OCI-LY3 (cell line): Measurements from ENCODE around the gene NMT1.

ENCODE experiments used
- H2AFZ ChIP-seq: fragments of 200-600, 300-600 bp; shearing (Covaris generic); 2 replicates; pipeline ENCODE4 v1.6.0; 2014; ENCODE audit warnings: antibody characterized with exemption, low read depth, low read length
- H3K27ac ChIP-seq: fragments of 200-600, 300-600 bp; sonication (generic); 2 replicates; pipeline ENCODE4 v1.5.1; 2014; ENCODE audit warnings: mild to moderate bottlenecking, low read length, moderate library complexity, mixed read lengths
- H3K27me3 ChIP-seq: fragments of 200-600, 300-600 bp; sonication (generic); 2 replicates; pipeline ENCODE4 v1.6.1; 2014; ENCODE audit warnings: low read depth, low read length, mixed read lengths
- H3K36me3 ChIP-seq: fragments of 200-600, 300-600 bp; sonication (generic); replicated peaks from 2 replicates; pipeline ENCODE3; 2014; ENCODE audit warnings: low read depth, low read length, mixed read lengths
- H3K4me1 ChIP-seq: fragments of 300-600, 200-600 bp; sonication (generic); 2 replicates; pipeline ENCODE4 v1.6.1; 2014; ENCODE audit warnings: low read length, mixed read lengths
- H3K4me2 ChIP-seq: fragments of 200-600, 300-600 bp; sonication (generic); 2 replicates; pipeline ENCODE4 v1.6.1; 2014; ENCODE audit warnings: low read length, mixed read lengths
- H3K4me3 ChIP-seq: fragments of 300-600, 200-600 bp; sonication (generic); 2 replicates; pipeline ENCODE4 v1.5.1; 2014; ENCODE audit warnings: antibody characterized with exemption, mild to moderate bottlenecking, low read length, moderate library complexity
- H3K79me2 ChIP-seq: fragments of 300-600, 200-600 bp; shearing (Covaris generic); 2 replicates; pipeline ENCODE4 v1.6.1; 2014; ENCODE audit warnings: mild to moderate bottlenecking, low read length, mixed read lengths
- H3K9ac ChIP-seq: fragments of 300-600, 200-600 bp; shearing (Covaris generic); 2 replicates; pipeline ENCODE4 v1.6.0; 2014; ENCODE audit warnings: mild to moderate bottlenecking, low read length, moderate library complexity
- H3K9me3 ChIP-seq: fragments of 200-600, 300-600 bp; shearing (Covaris generic); 2 replicates; pipeline ENCODE4 v1.6.1; 2014; ENCODE audit warnings: low read length, mixed read lengths; ENCODE audit not compliant: insufficient read depth
- H4K20me1 ChIP-seq: fragments of 200-600, 300-600 bp; sonication (generic); 2 replicates; pipeline ENCODE4 v1.6.1; 2016; ENCODE audit warnings: low read length, mixed read lengths; ENCODE audit not compliant: insufficient read depth
- CTCF ChIP-seq: fragments of 200-600, 300-600 bp; sonication (generic); IDR thresholded peaks from 2 replicates; pipeline ENCODE4 v1.5.1; 2014; ENCODE audit warnings: antibody characterized with exemption, low read length, low read depth
- EZH2phosphoT487 ChIP-seq: fragments of 200-600 bp; shearing (Covaris generic); IDR thresholded peaks from 2 replicates; pipeline ENCODE4 v1.6.1; 2018; ENCODE audit warnings: antibody characterized with exemption, mixed run types, low read depth

Gene NMT1

GRCh38 chr17:45060797-45061605, at the start of gene NMT1:
NMT1 (plus strand) TSS chr17:45061317; CDS start chr17:45061330, 13 bp downstream.
- no peaks in the 10 kb centered on the region for H3K27me3 ChIP-seq
- H3K9me3 ChIP-seq = no peaks in the 10 kb centered on the region
- peak within 1 kb of the TSS; percentile 44; the same call in 1 of the 2 replicates for H2AFZ ChIP-seq
- no peak for TF ChIP-seq EZH2phosphoT487
- H3K27ac ChIP-seq = peak within 1 kb of the TSS; percentile 86
- H3K4me3 ChIP-seq = peak within 1 kb of the TSS; percentile 82
- H3K4me2 ChIP-seq = peak within 1 kb of the TSS; percentile 84
- peaks cover 69% of the 10 kb centered on the region for H3K79me2 ChIP-seq
- peaks cover 21% of the 10 kb centered on the region for H3K36me3 ChIP-seq
- peak within 1 kb of the TSS; percentile 92 for H3K9ac ChIP-seq
- 0 out of 2 replicates have a peak, but pooled peaks cover 2% of the 10 kb centered on the region for H4K20me1 ChIP-seq
- peaks cover 23% of the 10 kb centered on the region for H3K4me1 ChIP-seq

- no peaks in the 10 kb centered on the region for H3K9me3 ChIP-seq
- no peaks in the 10 kb centered on the region for H3K79me2 ChIP-seq
- no peaks in the 10 kb centered on the region for H4K20me1 ChIP-seq
- no peak overlapping the region for H3K4me2 ChIP-seq
- no peaks in the 10 kb centered on the region for H3K36me3 ChIP-seq
- peaks cover 7% of the 10 kb centered on the region; the same call in 1 of the 2 replicates for H3K27me3 ChIP-seq
- H3K27ac ChIP-seq = no peak overlapping the region
- no peak overlapping the region for H3K4me3 ChIP-seq
- TF ChIP-seq EZH2phosphoT487 (no peak), CTCF (no peak)
- no peaks in the 10 kb centered on the region for H3K4me1 ChIP-seq
- H2AFZ ChIP-seq = no peak overlapping the region
- no peak overlapping the region for H3K9ac ChIP-seq
These were observed 49.4 kb upstream of the NMT1 start for GRCh38 chr17:45011767-45012166.

GRCh38 chr17:45013021-45013997, 47.8 kb upstream of the NMT1 start:
- Histone ChIP-seq H3K79me2 (no peaks in the 10 kb centered on the region), H3K4me3 (no peak overlapping the region), H3K9me3 (no peaks in the 10 kb centered on the region), H3K4me2 (no peak overlapping the region), H3K27ac (no peak overlapping the region), H2AFZ (no peak overlapping the region), H3K27me3 (peaks cover under 1% of the 10 kb centered on the region; the same call in 1 of the 2 replicates), H3K4me1 (no peaks in the 10 kb centered on the region), H3K9ac (no peak overlapping the region), H3K36me3 (no peaks in the 10 kb centered on the region), H4K20me1 (no peaks in the 10 kb centered on the region)
- no peak for TF ChIP-seq EZH2phosphoT487
- TF ChIP-seq CTCF = no peak

- peaks cover 13% of the 10 kb centered on the region for H3K4me1 ChIP-seq
- no peak overlapping the region for H2AFZ ChIP-seq
- no peak overlapping the region for H3K4me3 ChIP-seq
- H3K9me3 ChIP-seq = no peaks in the 10 kb centered on the region
- TF ChIP-seq CTCF (no peak), EZH2phosphoT487 (no peak)
- H4K20me1 ChIP-seq = no peaks in the 10 kb centered on the region
- H3K9ac ChIP-seq = no peak overlapping the region
- H3K4me2 ChIP-seq = no peak overlapping the region
- no peaks in the 10 kb centered on the region for H3K36me3 ChIP-seq
- no peak overlapping the region for H3K27ac ChIP-seq
- H3K27me3 ChIP-seq = peaks cover 28% of the 10 kb centered on the region
- H3K79me2 ChIP-seq = no peaks in the 10 kb centered on the region
These were observed 44.9 kb upstream of the NMT1 start for GRCh38 chr17:45016237-45016636.
